Hematopoietic multipotent progenitor cell treated with erythropoietin and hydrocortisone succinate and interleukin-3 and kit ligand, for 6 days (in vitro differentiated cells): Measurements from ENCODE around the gene LCA5.
"Not testable (repeated sequence)": the region's sequence is repeated elsewhere in the genome, so short reads cannot be mapped to it uniquely, and the experiment has no call there.

Experiments
- DNase-seq: peaks from one replicate; pipeline ENCODE4 v3.0.0-alpha.2; 2015

The LCA5 gene

DNA sequence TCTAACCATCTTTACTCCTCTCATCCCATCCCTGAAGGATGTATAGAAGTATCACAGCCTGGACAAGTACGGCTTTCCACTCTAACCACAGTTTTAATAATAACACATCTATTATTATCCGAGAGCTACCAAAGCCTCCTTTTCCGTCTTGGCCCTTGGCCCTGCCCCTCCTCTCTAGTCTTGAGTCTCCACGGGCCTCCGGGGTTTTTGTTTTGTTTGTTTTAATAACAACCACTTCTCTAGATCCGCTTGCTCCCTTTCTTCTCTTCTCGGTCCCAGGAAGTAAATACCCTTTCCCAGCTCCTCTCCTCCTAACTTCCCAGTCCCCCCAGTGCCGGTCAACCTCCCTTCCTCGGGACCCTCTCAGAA, 661 bp downstream of the LCA5 start:
- DNase-seq = peak; percentile 59

DNA sequence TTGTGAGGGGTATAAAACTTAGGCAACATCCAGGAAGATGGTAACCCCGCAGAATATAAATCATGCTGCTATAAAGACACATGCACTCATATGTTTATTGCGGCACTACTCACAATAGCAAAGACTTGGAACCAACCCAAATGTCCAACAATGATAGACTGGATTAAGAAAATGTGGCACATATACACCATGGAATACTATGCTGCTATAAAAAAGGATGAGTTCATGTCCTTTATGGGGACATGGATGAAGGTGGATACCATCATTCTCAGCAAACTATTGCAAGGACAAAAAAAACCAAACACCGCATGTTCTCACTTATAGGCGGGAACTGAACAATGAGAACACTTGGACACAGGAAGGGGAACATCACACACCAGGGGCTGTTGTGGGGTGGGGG, 7.7 kb downstream of the LCA5 start:
- DNase-seq = not testable (repeated sequence)

DNA sequence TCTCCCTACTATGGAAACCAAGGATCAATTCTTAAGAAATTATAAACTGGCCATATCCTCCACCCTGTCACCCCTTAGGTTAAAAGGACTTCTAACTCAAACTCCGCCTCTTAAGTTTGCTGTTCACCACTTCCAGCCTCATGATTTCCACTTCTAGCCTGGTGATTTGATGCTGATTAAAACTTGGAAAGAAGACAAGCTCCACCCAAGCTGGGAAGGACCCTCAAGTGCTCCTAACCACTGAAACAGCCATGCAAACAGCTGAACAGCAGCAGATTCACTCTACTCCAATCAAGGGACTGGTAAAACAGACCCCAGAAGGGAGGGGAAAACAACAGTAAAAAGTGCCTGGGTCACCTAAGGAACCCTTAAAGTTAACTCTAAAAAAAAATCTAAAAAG, 10.3 kb downstream of the LCA5 start:
- DNase-seq = peak; percentile 23

DNA sequence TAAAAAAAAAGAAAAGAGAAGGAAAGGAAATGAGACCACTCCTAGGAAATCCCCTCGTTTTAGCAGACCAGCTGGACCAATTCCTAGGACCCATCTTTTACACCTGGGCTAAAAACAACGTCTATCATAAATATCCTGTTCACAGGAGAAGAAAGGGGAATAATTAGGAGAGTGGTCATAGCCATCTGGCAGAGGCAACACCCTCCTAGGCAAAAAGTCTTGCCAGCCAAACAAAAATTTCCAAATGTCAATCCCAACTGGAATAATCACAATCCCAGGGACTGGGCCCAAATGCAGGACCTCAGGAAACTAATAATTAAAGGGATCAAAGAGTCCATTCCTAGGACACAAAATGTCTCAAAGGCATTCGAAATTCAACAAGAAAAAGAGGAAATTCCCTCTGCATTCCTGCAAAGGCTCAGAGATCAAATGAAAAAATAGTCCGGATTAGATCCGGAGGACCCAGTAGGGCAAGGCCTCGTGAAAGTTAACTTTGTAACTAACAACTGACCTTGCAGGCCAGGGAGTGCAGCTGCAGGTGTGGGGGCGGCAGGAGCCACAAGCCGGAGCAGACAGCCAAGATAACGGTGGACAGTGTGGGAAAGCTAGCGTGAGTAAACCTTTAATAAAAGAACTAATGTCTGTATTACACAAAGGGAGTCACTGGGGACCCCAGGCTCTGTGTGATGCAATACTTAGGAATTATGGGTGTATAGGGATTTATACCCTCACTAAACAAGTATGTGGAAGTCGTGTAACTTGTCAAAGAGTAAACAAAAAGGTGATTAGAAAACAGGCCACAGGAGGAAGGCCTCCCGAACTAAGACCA, 11.7 kb downstream of the LCA5 start:
- no peak for DNase-seq

DNA sequence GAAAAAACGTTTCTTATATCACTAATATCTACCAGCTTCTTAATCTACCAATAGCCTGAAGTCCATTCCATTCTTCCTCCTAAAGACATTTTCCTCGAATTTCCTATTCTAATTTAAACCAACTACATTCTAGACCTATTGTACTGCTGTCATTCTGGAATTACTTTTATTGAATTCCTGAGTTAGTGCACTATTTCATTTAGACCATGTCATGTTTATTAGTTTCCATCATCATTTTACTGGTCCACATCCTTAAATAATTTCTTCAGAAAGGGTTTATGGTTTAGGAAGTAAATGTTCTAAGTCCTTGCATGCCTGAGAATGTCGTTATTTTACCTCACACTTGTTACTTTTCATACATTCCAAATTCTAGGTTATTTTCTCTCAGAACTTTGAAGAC, 13.2 kb downstream of the LCA5 start:
- DNase-seq = no peak

DNA sequence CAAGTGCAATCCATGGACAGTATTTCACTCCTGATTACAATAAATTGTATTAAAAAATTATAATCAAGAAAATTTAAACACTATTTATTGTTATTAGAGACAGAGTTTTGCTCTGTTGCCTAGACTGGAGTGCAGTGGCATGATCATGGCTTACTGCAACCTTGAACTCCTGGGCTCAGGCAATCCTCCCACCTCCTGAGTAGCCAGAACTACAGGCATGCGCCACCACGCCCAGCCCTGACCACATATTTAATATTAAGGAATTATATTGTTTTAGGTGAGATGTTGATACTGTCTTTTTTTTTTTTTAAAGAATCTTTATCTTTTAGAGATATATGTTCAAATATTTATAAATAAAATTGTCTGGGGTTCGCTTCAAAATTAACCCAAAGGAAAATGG, 14.6 kb downstream of the LCA5 start:
- no peak for DNase-seq

- peak; percentile 6 for DNase-seq
These were observed 16.7 kb downstream of the LCA5 start for GRCh38 chr6:79520534-79520933.

DNA sequence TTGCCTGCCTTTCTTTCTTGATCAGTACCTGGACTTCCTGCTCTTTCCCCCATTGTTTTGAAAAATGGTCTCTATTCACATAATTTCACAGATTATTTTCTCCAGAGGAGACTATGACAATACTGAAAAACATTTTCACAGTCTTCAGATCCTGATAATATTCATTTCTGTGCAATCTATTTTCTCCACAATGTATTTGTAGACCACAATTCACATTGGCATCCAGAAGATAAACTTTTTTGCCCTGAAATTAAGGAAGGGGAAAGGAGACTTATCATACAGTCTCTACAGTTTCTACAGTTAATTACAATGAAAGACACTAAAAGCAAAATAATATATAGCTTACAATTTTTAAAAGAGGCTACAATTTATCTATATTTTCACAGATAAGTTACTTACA, 18.4 kb downstream of the LCA5 start:
- peak; percentile 88 for DNase-seq

DNA sequence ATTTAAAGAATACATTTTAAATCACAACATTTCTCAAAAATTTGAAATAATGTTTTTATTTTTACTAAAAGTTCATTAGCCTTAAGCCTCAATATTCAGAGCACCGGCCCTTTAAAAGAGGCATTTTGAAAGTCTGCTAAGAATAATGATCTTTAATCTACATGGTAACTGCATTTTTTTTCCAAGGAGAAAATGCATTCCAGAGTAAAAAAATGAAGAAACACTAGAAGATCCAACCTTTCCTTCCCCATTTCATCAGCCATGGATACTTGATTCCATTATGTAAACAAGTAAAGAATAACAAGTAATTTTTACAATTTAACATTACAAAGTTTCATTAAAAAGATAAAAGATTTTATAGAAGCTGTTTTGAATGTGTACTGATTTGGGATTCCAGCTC, 21.8 kb downstream of the LCA5 start:
- no peak for DNase-seq

GRCh38 chr6:79513111-79513510, 24.1 kb downstream of the LCA5 start:
- DNase-seq = no peak

GRCh38 chr6:79512014-79512413, 25.2 kb downstream of the LCA5 start:
- DNase-seq = no peak

DNA sequence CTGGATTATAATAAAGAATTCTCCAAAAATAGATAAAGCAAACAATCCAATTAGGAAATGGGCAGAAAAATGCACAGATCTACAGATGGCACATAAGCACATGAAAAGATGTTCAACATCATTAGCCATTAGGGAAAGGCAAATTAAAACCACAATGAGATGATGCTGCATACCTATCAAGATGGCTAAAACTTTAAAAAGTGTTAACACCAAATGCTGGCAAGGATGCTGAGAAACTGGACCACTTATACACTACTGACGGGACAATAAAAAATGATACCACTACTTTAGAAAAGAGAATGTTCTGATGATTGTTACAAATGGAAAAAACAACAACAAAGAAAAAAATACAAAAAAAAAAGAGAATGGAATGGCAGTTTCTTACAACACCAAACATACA, 26.5 kb downstream of the LCA5 start:
- no peak for DNase-seq

DNA sequence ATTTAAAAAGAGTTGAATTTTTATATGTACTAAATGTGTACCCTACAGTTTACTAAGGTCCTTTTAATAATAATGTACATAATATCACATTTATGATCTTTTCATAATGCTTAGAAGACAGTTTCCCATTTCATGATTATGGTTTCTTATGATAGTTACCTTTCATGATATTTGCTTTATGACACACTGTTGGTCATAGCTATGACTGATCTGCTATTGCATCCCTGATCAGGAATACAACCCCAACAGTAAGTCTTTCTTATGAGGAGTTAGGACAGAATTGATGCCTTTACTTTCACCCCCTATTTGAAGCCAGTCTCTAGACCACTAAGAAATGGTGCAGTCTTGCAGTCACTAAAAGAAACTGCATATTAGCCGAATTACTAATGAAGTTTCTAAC, 31.0 kb downstream of the LCA5 start:
- no peak for DNase-seq

- DNase-seq = no peak
These were observed 32.9 kb downstream of the LCA5 start for GRCh38 chr6:79504372-79504771.

DNA sequence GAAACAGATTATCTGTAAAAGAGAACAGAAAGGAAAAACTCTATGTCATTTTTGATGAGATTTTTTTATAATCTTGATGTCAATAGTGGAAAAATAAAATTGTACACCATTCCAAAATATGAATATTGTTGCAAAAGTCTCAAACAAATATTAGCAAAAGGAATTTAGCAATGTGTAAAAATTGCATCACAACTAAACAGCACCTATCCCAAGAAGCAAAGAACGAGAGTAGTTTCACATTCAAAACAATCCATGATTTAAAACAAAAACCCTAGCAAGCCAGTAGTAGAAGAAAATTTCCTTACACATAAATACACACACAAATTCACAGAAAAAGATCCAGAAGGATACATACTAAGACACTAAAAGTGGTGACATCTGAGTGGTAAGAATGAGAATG, 38.4 kb downstream of the LCA5 start:
- DNase-seq = no peak

- DNase-seq = no peak
These were observed 42.0 kb downstream of the LCA5 start for GRCh38 chr6:79495246-79495645.

GRCh38 chr6:79494841-79495240, 42.4 kb downstream of the LCA5 start:
- no peak for DNase-seq

DNA sequence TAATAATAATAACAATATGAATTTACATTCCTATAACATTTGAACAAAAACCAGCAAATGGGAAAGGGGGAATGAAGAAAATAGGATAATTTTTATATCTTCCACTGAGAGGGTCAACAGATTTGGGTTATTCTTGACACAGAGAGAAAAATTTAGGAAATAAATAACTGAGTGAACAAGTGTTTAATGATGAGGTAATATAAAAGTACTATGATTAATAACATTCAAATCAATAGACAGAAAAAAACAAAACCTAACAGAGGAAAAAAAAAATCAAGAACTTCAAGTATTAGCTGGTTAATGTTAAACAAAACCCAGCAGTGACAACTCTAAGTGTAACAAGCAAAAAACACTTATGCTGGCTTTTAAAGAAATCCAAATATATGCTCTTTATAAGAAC, 66.5 kb downstream of the LCA5 start:
- no peak for DNase-seq

GRCh38 chr6:79469376-79470246, 67.6 kb downstream of the LCA5 start:
- DNase-seq = no peak

- no peak for DNase-seq
These were observed 68.6 kb downstream of the LCA5 start for GRCh38 chr6:79468587-79468986.

- no peak for DNase-seq
These were observed 69.1 kb downstream of the LCA5 start for GRCh38 chr6:79468116-79468515.

DNA sequence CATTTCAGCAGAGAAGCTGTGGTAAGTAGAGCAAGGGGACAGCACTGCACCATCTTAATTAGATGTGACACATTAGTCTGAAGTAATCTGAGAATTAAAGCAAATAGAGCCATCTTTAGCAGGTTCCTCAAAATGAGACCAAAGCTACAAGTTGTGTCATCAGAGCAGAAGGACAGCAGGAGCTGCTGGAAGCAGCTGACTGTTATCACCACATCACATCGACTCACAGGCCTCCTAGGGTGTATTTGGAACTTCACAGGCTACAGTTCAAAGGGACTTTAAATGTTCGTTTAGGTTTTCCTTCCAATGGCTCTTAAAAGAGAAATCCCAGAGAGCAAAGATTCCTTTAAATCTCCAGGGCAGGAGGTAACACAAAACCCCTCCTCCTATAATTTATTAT, 69.5 kb downstream of the LCA5 start:
- peak; percentile 75 for DNase-seq

- peak; percentile 70 for DNase-seq
These were observed 70.9 kb downstream of the LCA5 start for GRCh38 chr6:79466207-79466834.

GRCh38 chr6:79465381-79465780, 71.8 kb downstream of the LCA5 start:
- no peak for DNase-seq
